K562 (cell line): Measurements from ENCODE around the gene RIOX2. TPM values are rescaled to one million over a fixed set of nuclear protein-coding genes. Genes with fewer than 3 reads are reported as not detected.

ENCODE experiments used
- ATAC-seq: fragments of 200-7000 bp; cut with Tn5 transposase; 3 replicates; pipeline ENCODE4 v1.9.1; 2020; ENCODE audit warnings: moderate library complexity
- BruUV-seq: library from RNA; stranded (reverse); fragments of 400-500 nt; replicated peaks from 2 replicates; lab custom pipeline; 2021; lab: Mats Ljungman, UMichigan
- CTCF ChIA-PET: fragments of 300-600 bp; formaldehyde crosslinking; extraction: SDS; loops from one replicate; lab custom pipeline; 2021; ENCODE audit warnings: low intra/inter-chr PET ratio; lab: Yijun Ruan, JAX
- POLR2A ChIA-PET: fragments of 300-600, 350-650 bp; sonication (Branson Sonifier 250); formaldehyde crosslinking; extraction: SDS; loops from one replicate; lab custom pipeline; 2021; ENCODE audit warnings: antibody characterized with exemption, inconsistent platforms; lab: Yijun Ruan, JAX
- DNase-seq, 4 experiments: peaks; one replicate each; pipeline versions ENCODE4 v3.0.0 to v3.0.0-alpha.2; 2011 to 2018; ENCODE audit warnings: low spot score in 3 of 4, mixed read lengths in 3 of 4; ENCODE audit errors: extremely low read depth in 1 of 4
- FAIRE-seq: peaks from 2 replicates; lab custom pipeline; 2011; peaks lifted over from hg19 to GRCh38; lab: Jason Lieb, UNC
- H2AFZ ChIP-seq: 2 replicates; pipeline ENCODE4 v1.6.0; 2011; ENCODE audit warnings: low read depth, low read length, control low read depth, inconsistent platforms
- H3K27ac ChIP-seq: fragments of 200-600 bp; 3 replicates; pipeline ENCODE4 v1.8.0; 2011; ENCODE audit warnings: low read depth, mild to moderate bottlenecking, control low read depth, inconsistent platforms, low read length, moderate library complexity, mixed read lengths; ENCODE audit errors: extremely low read depth
- H3K27me3 ChIP-seq, 2 experiments: fragments of 300-600 bp in 1 of 2; 2 replicates in 1 of 2; 3 replicates in 1 of 2; pipeline versions ENCODE4 v1.6.0 to v1.8.0; 2011; ENCODE audit warnings: inconsistent platforms in 2 of 2, low read length in 2 of 2, mild to moderate bottlenecking in 1 of 2, mixed read lengths in 1 of 2, moderate library complexity in 1 of 2; ENCODE audit not compliant: control insufficient read depth in 2 of 2, insufficient read depth in 2 of 2
- H3K36me3 ChIP-seq: fragments of 300-600 bp; 3 replicates; pipeline ENCODE4 v1.8.0; 2011; ENCODE audit warnings: mild to moderate bottlenecking, low read length, inconsistent platforms; ENCODE audit not compliant: control insufficient read depth, insufficient read depth
- H3K4me1 ChIP-seq, 2 experiments: fragments of 200-600 bp in 1 of 2; replicated peaks in 1 of 2; 2 replicates in 1 of 2; 3 replicates in 1 of 2; pipeline versions ENCODE4 v1.5.1 to v1.8.0; 2011; ENCODE audit warnings: inconsistent platforms in 2 of 2, low read length in 2 of 2, mild to moderate bottlenecking in 1 of 2, mixed read lengths in 1 of 2, moderate library complexity in 1 of 2; ENCODE audit not compliant: control insufficient read depth in 2 of 2, insufficient read depth in 2 of 2
- H3K4me2 ChIP-seq: 2 replicates; pipeline ENCODE4 v1.6.1; 2011; ENCODE audit warnings: low read length, control low read depth, inconsistent platforms, mixed read lengths; ENCODE audit not compliant: insufficient read depth
- H3K4me3 ChIP-seq: fragments of 200-600 bp; sonication (generic), shearing (Covaris generic); 2 replicates; pipeline ENCODE4 v1.5.1; 2016; ENCODE audit warnings: control low read depth, inconsistent platforms
- H3K79me2 ChIP-seq: fragments of 200-600 bp; 3 replicates; pipeline ENCODE4 v1.8.0; 2011; ENCODE audit warnings: low read length, inconsistent platforms; ENCODE audit not compliant: control insufficient read depth, insufficient read depth
- H3K9ac ChIP-seq, 2 experiments: 2 replicates each; pipeline versions ENCODE4 v1.6.0 to v1.6.1; 2011; ENCODE audit warnings: low read depth in 2 of 2, low read length in 2 of 2, control low read depth in 1 of 2, inconsistent platforms in 1 of 2, mild to moderate bottlenecking in 1 of 2, mixed read lengths in 1 of 2; ENCODE audit not compliant: insufficient read depth in 1 of 2
- H3K9me1 ChIP-seq: one replicate; pipeline ENCODE4 v1.6.0; 2011; ENCODE audit warnings: inconsistent platforms, mild to moderate bottlenecking, low read length, moderate library complexity; ENCODE audit not compliant: control insufficient read depth, insufficient read depth
- H3K9me3 ChIP-seq: replicated peaks from 2 replicates; pipeline ENCODE4 v1.5.1; 2011; ENCODE audit warnings: low read depth, low read length, inconsistent platforms; ENCODE audit not compliant: control insufficient read depth, insufficient read depth
- H4K20me1 ChIP-seq: replicated peaks from 2 replicates; pipeline ENCODE4 v1.6.1; 2011; ENCODE audit warnings: low read length, inconsistent platforms, mixed read lengths; ENCODE audit not compliant: control insufficient read depth, insufficient read depth
- CTCF ChIP-seq, 3 experiments: IDR thresholded peaks in 2 of 3; conservative IDR thresholded peaks in 1 of 3; 2 replicates each; pipeline ENCODE4 v1.5.1; 2011 to 2012; ENCODE audit warnings: low read length in 3 of 3, mild to moderate bottlenecking in 3 of 3, control low read depth in 2 of 3, improper control_type of control experiment in 1 of 3, inconsistent platforms in 1 of 3, low read depth in 1 of 3, mixed read lengths in 1 of 3, moderate library complexity in 1 of 3; ENCODE audit not compliant: insufficient read depth in 2 of 3
- ZNF407 ChIP-seq: fragments of 450-650 bp; IDR thresholded peaks from 2 replicates; pipeline ENCODE4 v1.6.1; 2016; ENCODE audit warnings: low read depth
- WGBS: fragments of 100-300 bp; shearing (Covaris generic); methylation state at CpG from one replicate; pipeline ENCODE4 v1.1.6; 2016; ENCODE audit warnings: low coverage, mixed read lengths; ENCODE audit not compliant: insufficient coverage; ENCODE audit errors: missing lambda C conversion rate; 5-methylcytosine and 5-hydroxymethylcytosine counted together
- in situ Hi-C: fragments of 300-500 bp; cut with MboI; formaldehyde crosslinking; loops from 4 replicates; pipeline ENCODE4 v1.15.0; 2018; ENCODE audit warnings: inconsistent platforms, mixed read lengths
- intact Hi-C: fragments of 100-400 bp; cut with micrococcal nuclease; formaldehyde crosslinking; loops from 2 replicates; pipeline ENCODE4 v1.14.2; 2022
- polyA plus RNA-seq, 8 experiments: library from polyadenylated mRNA; depleted of rRNA in 4 of 8; stranded (reverse) in 5 of 8; unstranded in 3 of 8; fragments of >200 nt; fragmentation: Nextera tagmentation in 2 of 8; fragmentation: Illumina TruSeq in 1 of 8; extraction: Ambion mirVana in 2 of 8; extraction: Trizol in 1 of 8; gene quantifications; 2 replicates each; pipeline versions ENCODE4 v1.2.1 to v1.2.3, GENCODE V29; 2011 to 2014; ENCODE audit warnings: inconsistent platforms in 1 of 8, missing spikeins in 1 of 8
- total RNA-seq, 7 experiments: library from RNA; depleted of rRNA in 6 of 7; stranded (reverse); fragments of >200 nt in 6 of 7; fragmentation: Illumina TruSeq in 2 of 7; extraction: Trizol in 2 of 7; gene quantifications; 2 replicates each; pipeline versions ENCODE4 v1.2.1 to v1.2.3, GENCODE V29; 2011 to 2021; ENCODE audit warnings: low replicate concordance in 1 of 7

Gene RIOX2
- total and polyA plus RNA-seq, 9 of the 15 experiments (the other 6 are each of a cell fraction or from before 2014, with no cell fraction given): 22.2 to 56.0 (median 32.6) TPM

- H3K27ac ChIP-seq: no peak overlapping the region
- ChIA-PET CTCF (no interaction called here), POLR2A (no interaction called here)
- no peak for DNase-seq
- ATAC-seq: no peak
- no TSS peak for BruUV-seq
- H3K79me2 ChIP-seq: no peaks in the 10 kb centered on the region
- no peaks in the 10 kb centered on the region for H3K27me3 ChIP-seq
- no peaks in the 10 kb centered on the region for H3K9me3 ChIP-seq
- WGBS: 25% methylated on average over 3 of the region's 3 CpGs
- no peak overlapping the region for H2AFZ ChIP-seq
- H3K4me3 ChIP-seq: no peak overlapping the region
- H3K9ac ChIP-seq: no peak overlapping the region
- intact Hi-C loops (loop anchor here (5.0 kb wide), 2 partner anchors 38 to 187 kb away; no protein-coding TSS in a partner anchor), in situ Hi-C loops (no loop called here)
- no peaks in the 10 kb centered on the region; a peak in 1 of 5 replicates for H3K4me1 ChIP-seq
- FAIRE-seq: no peak
- no peaks in the 10 kb centered on the region for H3K9me1 ChIP-seq
- H3K36me3 ChIP-seq: no peaks in the 10 kb centered on the region
- no peak overlapping the region for H3K4me2 ChIP-seq
- no peaks in the 10 kb centered on the region for H4K20me1 ChIP-seq
- peak in 1 of 3 experiments; percentile 33; a peak in 2 of 6 replicates for TF ChIP-seq CTCF (IDR thresholded peaks at IDR 0.05 in 2 of 3, conservative IDR thresholded peaks at IDR 0.05 in 1 of 3; ENCODE audit: insufficient read depth in 2 of 3, low read depth in 1 of 3, low read length in 3 of 3)
- no peak for TF ChIP-seq ZNF407
These were observed 7.4 kb upstream of the RIOX2 start for GRCh38 chr3:97979610-97980009.
